Limb (tissue), 2 donors: ENCODE results near the gene DRG2.
A peak's percentile ranks its signal among the peaks of the same experiment; 100 is the strongest.

Source experiments
- DNase-seq, 2 donors: peaks; one replicate each; pipeline ENCODE4 v3.0.0-alpha.2; 2016; ENCODE audit errors: extremely low spot score in 2 of 2

The DRG2 gene

GRCh38 chr17:18117533-18117932 lies 29.8 kb downstream of the DRG2 start:
- DNase-seq = no peak

GRCh38 chr17:18117982-18118975 lies 30.5 kb downstream of the DRG2 start:
- no peak for DNase-seq

- DNase-seq = no peak
Observed at GRCh38 chr17:18119166-18119745, 31.5 kb downstream of the DRG2 start.

- no peak for DNase-seq
Observed at GRCh38 chr17:18119938-18120337, 32.2 kb downstream of the DRG2 start.

- no peak for DNase-seq
Observed at GRCh38 chr17:18120461-18121017, 32.8 kb downstream of the DRG2 start.

- no peak for DNase-seq
Observed at GRCh38 chr17:18121144-18121910, 33.6 kb downstream of the DRG2 start.

- DNase-seq = no peak
Observed at GRCh38 chr17:18122990-18123753, 35.4 kb downstream of the DRG2 start.

- no peak for DNase-seq
Observed at GRCh38 chr17:18124345-18125126, 36.8 kb downstream of the DRG2 start.

GRCh38 chr17:18129041-18129502 lies 41.3 kb downstream of the DRG2 start:
- no peak for DNase-seq

- DNase-seq = no peak
Observed at GRCh38 chr17:18132711-18133110, 45.0 kb downstream of the DRG2 start.

GRCh38 chr17:18136357-18136756 lies 48.6 kb downstream of the DRG2 start:
- DNase-seq = no peak

GRCh38 chr17:18138065-18138749 lies 50.5 kb downstream of the DRG2 start:
- DNase-seq = no peak

GRCh38 chr17:18139092-18139491 lies 51.3 kb downstream of the DRG2 start:
- no peak for DNase-seq

GRCh38 chr17:18139498-18139897 lies 51.8 kb downstream of the DRG2 start:
- no peak for DNase-seq

- no peak for DNase-seq
Observed at GRCh38 chr17:18139949-18140348, 52.2 kb downstream of the DRG2 start.

- DNase-seq = no peak
Observed at GRCh38 chr17:18140648-18141047, 52.9 kb downstream of the DRG2 start.

- peak in 1 of 2 donors; percentile 53 for DNase-seq
Observed at GRCh38 chr17:18141210-18141803, 53.6 kb downstream of the DRG2 start.

- DNase-seq = no peak
Observed at GRCh38 chr17:18142417-18142816, 54.7 kb downstream of the DRG2 start.
